Spleen (tissue), 7 donors: Measurements from ENCODE around the gene GTF2A1.

Experiments
- POLR2A ChIP-seq, 3 donors: fragments of 450-650 bp; IDR thresholded peaks; one replicate each; pipeline ENCODE4 v1.5.1; 2017; ENCODE audit warnings: antibody characterized with exemption in 3 of 3, mild to moderate bottlenecking in 1 of 3
- POLR2AphosphoS5 ChIP-seq, 3 donors: sonication (generic); formaldehyde crosslinking; IDR thresholded peaks; one replicate each; pipeline ENCODE4 v1.5.1; 2017; ENCODE audit warnings: antibody characterized with exemption in 3 of 3
- TF ChIP-seq, protein P1 (sequence below), 11 experiments: fragments of 200-600 bp in 7 of 11; fragments of 450-650 bp in 4 of 11; sonication (generic) in 4 of 11; IDR thresholded peaks in 8 of 11; conservative IDR thresholded peaks in 3 of 11; 1 replicate in 7 of 11; 2 replicates in 4 of 11; pipeline versions ENCODE4 v1.4.0 to v1.8.0; 2016 to 2021; ENCODE audit warnings: antibody characterized with exemption in 11 of 11, inconsistent platforms in 4 of 11, mild to moderate bottlenecking in 1 of 11
- donor health status: DM: no; HTN: no; CAD: no; lungs with moderate emphysema.
- donor health status: DM: no; HTN: no; CAD: no.
- donor health status: DM: no; HTN: no; CAD: no.

DNA sequence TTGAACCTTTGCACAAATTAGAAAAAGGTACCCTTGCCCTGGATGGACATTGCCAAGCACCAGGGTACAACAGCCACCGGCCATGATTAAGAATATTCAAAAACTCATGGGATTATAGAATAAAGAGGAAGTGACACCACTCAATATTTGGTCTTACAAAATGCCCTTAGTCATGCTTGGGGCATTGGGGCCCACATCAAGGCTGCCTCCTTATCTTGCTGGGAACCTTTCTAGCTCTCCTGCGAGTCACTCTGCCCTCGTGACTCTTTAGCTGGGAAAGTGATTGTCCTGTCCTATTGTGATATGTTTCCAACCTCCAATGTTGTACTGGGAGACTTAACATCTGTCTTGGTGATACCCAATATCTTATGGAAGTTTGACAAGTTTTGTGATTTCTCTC lies 57.8 kb downstream of the GTF2A1 start:
- TF ChIP-seq, protein P1, sequence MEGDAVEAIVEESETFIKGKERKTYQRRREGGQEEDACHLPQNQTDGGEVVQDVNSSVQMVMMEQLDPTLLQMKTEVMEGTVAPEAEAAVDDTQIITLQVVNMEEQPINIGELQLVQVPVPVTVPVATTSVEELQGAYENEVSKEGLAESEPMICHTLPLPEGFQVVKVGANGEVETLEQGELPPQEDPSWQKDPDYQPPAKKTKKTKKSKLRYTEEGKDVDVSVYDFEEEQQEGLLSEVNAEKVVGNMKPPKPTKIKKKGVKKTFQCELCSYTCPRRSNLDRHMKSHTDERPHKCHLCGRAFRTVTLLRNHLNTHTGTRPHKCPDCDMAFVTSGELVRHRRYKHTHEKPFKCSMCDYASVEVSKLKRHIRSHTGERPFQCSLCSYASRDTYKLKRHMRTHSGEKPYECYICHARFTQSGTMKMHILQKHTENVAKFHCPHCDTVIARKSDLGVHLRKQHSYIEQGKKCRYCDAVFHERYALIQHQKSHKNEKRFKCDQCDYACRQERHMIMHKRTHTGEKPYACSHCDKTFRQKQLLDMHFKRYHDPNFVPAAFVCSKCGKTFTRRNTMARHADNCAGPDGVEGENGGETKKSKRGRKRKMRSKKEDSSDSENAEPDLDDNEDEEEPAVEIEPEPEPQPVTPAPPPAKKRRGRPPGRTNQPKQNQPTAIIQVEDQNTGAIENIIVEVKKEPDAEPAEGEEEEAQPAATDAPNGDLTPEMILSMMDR (IDR thresholded peaks at IDR 0.05 in 8 of 11, conservative IDR thresholded peaks at IDR 0.05 in 3 of 11): no peak
- TF ChIP-seq POLR2A (IDR thresholded peaks at IDR 0.05) (no peak), POLR2AphosphoS5 (IDR thresholded peaks at IDR 0.05) (no peak)
